Suprapubic skin (tissue), 4 donors: ENCODE measurements around the gene GRP. TPM values are rescaled to one million over a fixed set of nuclear protein-coding genes. Genes with fewer than 3 reads are reported as not detected.

Experiments
- DNase-seq, 2 donors: peaks; one replicate each; pipeline ENCODE4 v3.0.0-alpha.2; 2019; ENCODE audit warnings: low spot score in 2 of 2
- H3K27ac ChIP-seq: fragments of 200-600 bp; sonication (generic); one replicate; pipeline ENCODE4 v1.5.1; 2019
- H3K27me3 ChIP-seq: fragments of 200-600 bp; sonication (generic); one replicate; pipeline ENCODE4 v1.5.1; 2019
- H3K36me3 ChIP-seq: fragments of 200-600 bp; sonication (generic); one replicate; pipeline ENCODE4 v1.5.1; 2019
- H3K4me1 ChIP-seq: fragments of 200-600 bp; sonication (generic); one replicate; pipeline ENCODE4 v1.5.1; 2019
- H3K4me3 ChIP-seq: fragments of 200-600 bp; sonication (generic); one replicate; pipeline ENCODE4 v1.5.1; 2019; ENCODE audit warnings: mild to moderate bottlenecking
- H3K9me3 ChIP-seq: fragments of 200-600 bp; sonication (generic); one replicate; pipeline ENCODE4 v1.5.1; 2019
- CTCF ChIP-seq, 2 donors: fragments of 200-600 bp in 1 of 2; fragments of 450-650 bp in 1 of 2; sonication (generic) in 1 of 2; IDR thresholded peaks; one replicate each; pipeline ENCODE4 v1.5.1; 2016 to 2019; ENCODE audit warnings: antibody characterized with exemption in 2 of 2, mild to moderate bottlenecking in 1 of 2, moderate library complexity in 1 of 2
- EP300 ChIP-seq: sonication (generic); formaldehyde crosslinking; IDR thresholded peaks from one replicate; pipeline ENCODE4 v1.6.1; 2017; ENCODE audit warnings: antibody characterized with exemption
- POLR2A ChIP-seq, 2 donors: fragments of 450-650 bp; IDR thresholded peaks; one replicate each; pipeline ENCODE4 v1.6.1; 2017; ENCODE audit warnings: antibody characterized with exemption in 2 of 2, mild to moderate bottlenecking in 2 of 2, moderate library complexity in 2 of 2
- POLR2AphosphoS5 ChIP-seq, 3 donors: sonication (generic); formaldehyde crosslinking; IDR thresholded peaks; one replicate each; pipeline ENCODE4 v1.6.1; 2017; ENCODE audit warnings: antibody characterized with exemption in 3 of 3
- WGBS: methylation state at CpG from one replicate; pipeline ENCODE4 v1.1.5; 2018; 5-methylcytosine and 5-hydroxymethylcytosine counted together
- total RNA-seq, 4 donors: library from RNA; depleted of rRNA; stranded (reverse); fragments of >200 nt; gene quantifications; one replicate each; pipeline ENCODE4 v1.1.0, GENCODE V29; 2016

Gene GRP
- total RNA-seq, 4 donors from 2014 or later, result not detected

GRCh38 chr18:59279193-59279592 lies 59.2 kb downstream of the GRP start:
- TF ChIP-seq POLR2A (IDR thresholded peaks at IDR 0.05) (no peak), CTCF (IDR thresholded peaks at IDR 0.05) (no peak), EP300 (no peak), POLR2AphosphoS5 (IDR thresholded peaks at IDR 0.05) (no peak)
- H3K36me3 ChIP-seq, result no peaks in the 10 kb centered on the region
- H3K4me3 ChIP-seq, result no peak overlapping the region
- no peak overlapping the region for H3K27ac ChIP-seq
- H3K9me3 ChIP-seq, result no peaks in the 10 kb centered on the region
- H3K4me1 ChIP-seq, result no peaks in the 10 kb centered on the region
- WGBS, result 63% methylated on average over 3 of the region's 3 CpGs
- peaks cover 75% of the 10 kb centered on the region for H3K27me3 ChIP-seq
- no peak for DNase-seq

GRCh38 chr18:59279722-59280121 lies 59.8 kb downstream of the GRP start:
- TF ChIP-seq POLR2A (IDR thresholded peaks at IDR 0.05), result no peak
- TF ChIP-seq POLR2AphosphoS5 (IDR thresholded peaks at IDR 0.05), result no peak
- H3K36me3 ChIP-seq, result no peaks in the 10 kb centered on the region
- DNase-seq, result no peak
- no peaks in the 10 kb centered on the region for H3K9me3 ChIP-seq
- H3K27ac ChIP-seq, result no peak overlapping the region
- 72% methylated on average over 1 of the region's 1 CpG for WGBS
- H3K4me1 ChIP-seq, result no peaks in the 10 kb centered on the region
- peaks cover 70% of the 10 kb centered on the region for H3K27me3 ChIP-seq
- no peak overlapping the region for H3K4me3 ChIP-seq

Other genes with a start within 250 kb of the GRP start
- 10 to 100 TPM; 25.9 to 48.0 (median 34.4) TPM for gene SEC11C, start 80.3 kb upstream of the GRP start, total RNA-seq
- gene RAX, start 53.3 kb downstream of the GRP start, total RNA-seq, result under 1 TPM in 1 of 4 donors, not detected in 3; 0.18 TPM
- gene CPLX4, start 98.5 kb downstream of the GRP start, total RNA-seq, result not detected
- 10 to 100 TPM; 39.8 to 61.2 (median 47.6) TPM for gene LMAN1, start 139.1 kb downstream of the GRP start, total RNA-seq